Inflammatory macrophage treated with lipopolysaccharide for 4 hours (primary cell): ENCODE data around the gene ZNF212.
"Not testable (repeated sequence)": the region's sequence is repeated elsewhere in the genome, so short reads cannot be mapped to it uniquely, and the experiment has no call there.

ENCODE experiments used
- DNase-seq: peaks from one replicate; pipeline ENCODE4 v3.0.0-alpha.2; 2020

Gene ZNF212

GRCh38 chr7:149255174-149255573 is 15.7 kb downstream of the ZNF212 start:
- no peak for DNase-seq

- no peak for DNase-seq
These were observed 17.1 kb downstream of the ZNF212 start for GRCh38 chr7:149256568-149256967.

- no peak for DNase-seq
These were observed 17.7 kb downstream of the ZNF212 start for GRCh38 chr7:149257146-149257545.

- no peak for DNase-seq
These were observed 21.9 kb downstream of the ZNF212 start for GRCh38 chr7:149261316-149261828.

GRCh38 chr7:149261829-149262617 is 22.6 kb downstream of the ZNF212 start, which contains the start of gene ZNF783:
ZNF783 (plus strand) TSS chr7:149262196; CDS start chr7:149262334, 138 bp downstream.
- peak; percentile 86 for DNase-seq

GRCh38 chr7:149266451-149266850 is 27.0 kb downstream of the ZNF212 start:
- DNase-seq, result no peak

GRCh38 chr7:149267733-149268132 is 28.3 kb downstream of the ZNF212 start:
- no peak for DNase-seq

- DNase-seq, result not testable (repeated sequence)
These were observed 35.0 kb downstream of the ZNF212 start for GRCh38 chr7:149274424-149274823.

GRCh38 chr7:149277871-149278270 is 38.4 kb downstream of the ZNF212 start:
- no peak for DNase-seq

- DNase-seq, result no peak
These were observed 38.9 kb downstream of the ZNF212 start for GRCh38 chr7:149278396-149278795.

GRCh38 chr7:149279111-149279743 is 39.8 kb downstream of the ZNF212 start:
- DNase-seq, result no peak

- DNase-seq, result no peak
These were observed 40.7 kb downstream of the ZNF212 start for GRCh38 chr7:149280151-149280550.

GRCh38 chr7:149280661-149281507 is 41.4 kb downstream of the ZNF212 start:
- no peak for DNase-seq

GRCh38 chr7:149281508-149282330 is 42.3 kb downstream of the ZNF212 start:
- DNase-seq, result no peak

- DNase-seq, result no peak
These were observed 42.8 kb downstream of the ZNF212 start for GRCh38 chr7:149282331-149282655.

GRCh38 chr7:149283321-149283720 is 43.9 kb downstream of the ZNF212 start:
- no peak for DNase-seq

GRCh38 chr7:149284343-149284742 is 44.9 kb downstream of the ZNF212 start:
- DNase-seq, result no peak

- peak; percentile 88 for DNase-seq
These were observed 45.6 kb downstream of the ZNF212 start for GRCh38 chr7:149284850-149285585.

- DNase-seq, result no peak
These were observed 46.2 kb downstream of the ZNF212 start for GRCh38 chr7:149285603-149286002.

- DNase-seq, result no peak
These were observed 47.5 kb downstream of the ZNF212 start for GRCh38 chr7:149286811-149287400.

GRCh38 chr7:149287622-149288021 is 48.2 kb downstream of the ZNF212 start:
- DNase-seq, result no peak
